WTC11 (cell line): Measurements from ENCODE around the gene GPHA2. TPM values are rescaled to one million over a fixed set of nuclear protein-coding genes. Genes with fewer than 3 reads are reported as not detected.

Experiments
- ATAC-seq: fragments of 200-7000 bp; cut with Tn5 transposase; 2 replicates; pipeline ENCODE4 v1.10.0; 2021; ENCODE audit warnings: mild to moderate bottlenecking, moderate library complexity
- CTCF ChIA-PET: fragments of 300-600 bp; sonication (Branson Sonifier 250); formaldehyde crosslinking; loops from one replicate; lab custom pipeline; 2021; ENCODE audit warnings: antibody characterized with exemption; lab: Charles Lee
- POLR2A ChIA-PET: fragments of 350-600 bp; sonication (Branson Sonifier 250); formaldehyde crosslinking; loops from one replicate; lab custom pipeline; 2021; ENCODE audit warnings: antibody characterized with exemption; lab: Charles Lee
- DNase-seq: peaks from one replicate; pipeline ENCODE4 v3.0.0; 2021; ENCODE audit warnings: low spot score
- H3K27ac Mint-ChIP-seq: 2 replicates; pipeline ENCODE4 v1.8.0; 2021; ENCODE audit warnings: mixed read lengths
- H3K27me3 Mint-ChIP-seq: 2 replicates; pipeline ENCODE4 v1.8.0; 2021; ENCODE audit warnings: low read depth, mild to moderate bottlenecking, moderate library complexity, mixed read lengths
- H3K36me3 Mint-ChIP-seq: 2 replicates; pipeline ENCODE4 v1.8.0; 2021; ENCODE audit warnings: mixed read lengths
- H3K4me1 Mint-ChIP-seq: 2 replicates; pipeline ENCODE4 v1.8.0; 2022; ENCODE audit warnings: mixed read lengths
- H3K4me3 Mint-ChIP-seq: 2 replicates; pipeline ENCODE4 v1.8.0; 2021; ENCODE audit warnings: mild to moderate bottlenecking, moderate library complexity, mixed read lengths
- H3K9me3 Mint-ChIP-seq: 2 replicates; pipeline ENCODE4 v1.8.0; 2021; ENCODE audit warnings: mixed read lengths
- CREM ChIP-seq: sonication (generic); formaldehyde crosslinking; IDR thresholded peaks from 2 replicates; pipeline ENCODE4 v1.8.1; 2022; ENCODE audit warnings: mild to moderate bottlenecking, missing genetic modification reagents, moderate library complexity
- E2F5 ChIP-seq: sonication (generic); formaldehyde crosslinking; IDR thresholded peaks from 2 replicates; pipeline ENCODE4 v1.8.1; 2022; ENCODE audit warnings: mild to moderate bottlenecking, moderate library complexity, missing genetic modification reagents
- ELF4 ChIP-seq: sonication (generic); formaldehyde crosslinking; IDR thresholded peaks from 2 replicates; pipeline ENCODE4 v1.8.1; 2022; ENCODE audit warnings: low read depth, mild to moderate bottlenecking, moderate library complexity, missing genetic modification reagents
- EMX1 ChIP-seq: fragments of 250-450 bp; sonication (Bioruptor Pico); IDR thresholded peaks from 2 replicates; pipeline ENCODE4 v1.8.0; 2021; ENCODE audit warnings: mild to moderate bottlenecking
- ESRRA ChIP-seq: sonication (generic); formaldehyde crosslinking; IDR thresholded peaks from 2 replicates; pipeline ENCODE4 v1.8.1; 2022; ENCODE audit warnings: mild to moderate bottlenecking, missing genetic modification reagents, borderline replicate concordance
- ETV6 ChIP-seq: sonication (generic); formaldehyde crosslinking; IDR thresholded peaks from 2 replicates; pipeline ENCODE4 v1.8.1; 2022; ENCODE audit warnings: mild to moderate bottlenecking, missing genetic modification reagents
- FOXJ3 ChIP-seq: sonication (generic); formaldehyde crosslinking; IDR thresholded peaks from 2 replicates; pipeline ENCODE4 v1.9.0; 2021; ENCODE audit warnings: missing genetic modification reagents, mild to moderate bottlenecking, borderline replicate concordance
- HMGA2 ChIP-seq: fragments of 250-450 bp; sonication (Bioruptor Pico); IDR thresholded peaks from 2 replicates; pipeline ENCODE4 v1.4.0; 2021; ENCODE audit warnings: mild to moderate bottlenecking, moderate library complexity
- IRF1 ChIP-seq: sonication (generic); formaldehyde crosslinking; IDR thresholded peaks from 2 replicates; pipeline ENCODE4 v1.8.0; 2023; ENCODE audit warnings: missing genetic modification reagents
- IRF2 ChIP-seq: sonication (generic); formaldehyde crosslinking; IDR thresholded peaks from 2 replicates; pipeline ENCODE4 v1.8.0; 2022; ENCODE audit warnings: low read depth, missing genetic modification reagents, borderline replicate concordance
- KAT7 ChIP-seq: sonication (generic); formaldehyde crosslinking; IDR thresholded peaks from 2 replicates; pipeline ENCODE4 v1.8.1; 2023; ENCODE audit warnings: missing genetic modification reagents, mild to moderate bottlenecking, borderline replicate concordance
- NFE2L1 ChIP-seq: sonication (generic); formaldehyde crosslinking; IDR thresholded peaks from 2 replicates; pipeline ENCODE4 v1.8.1; 2023; ENCODE audit warnings: missing genetic modification reagents
- OVOL2 ChIP-seq: fragments of 250-450 bp; sonication (Bioruptor Pico); IDR thresholded peaks from 2 replicates; pipeline ENCODE4 v1.9.0; 2021; ENCODE audit warnings: mild to moderate bottlenecking, borderline replicate concordance
- PRRX2 ChIP-seq: fragments of 250-450 bp; sonication (Bioruptor Pico); IDR thresholded peaks from 2 replicates; pipeline ENCODE4 v1.8.0; 2021; ENCODE audit warnings: mild to moderate bottlenecking
- SMAD3 ChIP-seq: sonication (generic); formaldehyde crosslinking; IDR thresholded peaks from 2 replicates; pipeline ENCODE4 v1.8.0; 2022; ENCODE audit warnings: missing genetic modification reagents, mild to moderate bottlenecking, borderline replicate concordance
- SMAD4 ChIP-seq: sonication (generic); formaldehyde crosslinking; IDR thresholded peaks from 2 replicates; pipeline ENCODE4 v1.8.0; 2022; ENCODE audit warnings: mild to moderate bottlenecking, missing genetic modification reagents
- SP1 ChIP-seq: sonication (generic); formaldehyde crosslinking; conservative IDR thresholded peaks from 2 replicates; pipeline ENCODE4 v1.8.1; 2022; ENCODE audit warnings: missing genetic modification reagents
- ZBTB21 ChIP-seq: sonication (generic); formaldehyde crosslinking; IDR thresholded peaks from 2 replicates; pipeline ENCODE4 v1.8.1; 2023; ENCODE audit warnings: mild to moderate bottlenecking, missing genetic modification reagents, borderline replicate concordance
- ZNF219 ChIP-seq: sonication (generic); formaldehyde crosslinking; IDR thresholded peaks from 2 replicates; pipeline ENCODE4 v1.8.0; 2023; ENCODE audit warnings: missing genetic modification reagents, mild to moderate bottlenecking, borderline replicate concordance
- ZNF317 ChIP-seq: sonication (generic); formaldehyde crosslinking; IDR thresholded peaks from 2 replicates; pipeline ENCODE4 v1.8.1; 2023; ENCODE audit warnings: low read depth, mild to moderate bottlenecking, moderate library complexity, missing genetic modification reagents, borderline replicate concordance
- ZNF396 ChIP-seq: fragments of 250-450 bp; sonication (Bioruptor Pico); IDR thresholded peaks from 2 replicates; pipeline ENCODE4 v1.8.0; 2021; ENCODE audit warnings: mild to moderate bottlenecking, moderate library complexity, borderline replicate concordance
- ZNF416 ChIP-seq: fragments of 250-450 bp; sonication (Bioruptor Pico); IDR thresholded peaks from 2 replicates; pipeline ENCODE4 v1.9.0; 2021; ENCODE audit warnings: mild to moderate bottlenecking, inconsistent platforms
- ZNF671 ChIP-seq: fragments of 250-450 bp; sonication (Bioruptor Pico); IDR thresholded peaks from 2 replicates; pipeline ENCODE4 v1.8.0; 2021; ENCODE audit warnings: mild to moderate bottlenecking
- ZSCAN18 ChIP-seq: fragments of 250-450 bp; sonication (Bioruptor Pico); IDR thresholded peaks from 2 replicates; pipeline ENCODE4 v2.1.2; 2022; ENCODE audit warnings: mild to moderate bottlenecking, moderate library complexity
- total RNA-seq: library from RNA; stranded (reverse); gene quantifications from 3 replicates; pipeline ENCODE4 v1.2.3, GENCODE V29; 2021
- TF ChIP-seq, protein P1 (sequence below): fragments of 250-450 bp; sonication (Bioruptor Pico); conservative IDR thresholded peaks from 2 replicates; pipeline ENCODE4 v1.9.0; 2021; ENCODE audit warnings: mild to moderate bottlenecking
- TF ChIP-seq, protein P2 (sequence below): sonication (generic); formaldehyde crosslinking; IDR thresholded peaks from 2 replicates; pipeline ENCODE4 v1.8.1; 2022; ENCODE audit warnings: missing genetic modification reagents, borderline replicate concordance

GPHA2 gene
- total RNA-seq, 1 experiment from 2014 or later = 1.6 TPM

GRCh38 chr11:64933213-64933934 lies 2.3 kb downstream of the GPHA2 start:
- no peak overlapping the region for H3K4me3 Mint-ChIP-seq
- ChIA-PET POLR2A (interaction anchor here (0.6 to 1.1 kb wide), 2 partner anchors 9 to 33 kb away, joined by 3 to 5 read pairs; partner anchors contain the start of gene PPP2R5B), CTCF (interaction anchor here (0.6 to 4.3 kb wide), 10 partner anchors 9 to 146 kb away, joined by 3 to 30 read pairs (median 4); partner anchors contain the start of genes BATF2 and PPP2R5B)
- H3K9me3 Mint-ChIP-seq = no peaks in the 10 kb centered on the region
- ATAC-seq (no peak), DNase-seq (no peak)
- peaks cover 3% of the 10 kb centered on the region for H3K36me3 Mint-ChIP-seq
- H3K27ac Mint-ChIP-seq = no peak overlapping the region
- no peaks in the 10 kb centered on the region for H3K27me3 Mint-ChIP-seq
- peaks cover 24% of the 10 kb centered on the region for H3K4me1 Mint-ChIP-seq
- TF ChIP-seq ZNF219 (CRISPR knock-in tag) (no peak), ZNF317 (CRISPR knock-in tag) (no peak), SMAD4 (no peak), ZBTB21 (CRISPR knock-in tag) (no peak), SMAD3 (CRISPR knock-in tag) (no peak), ZSCAN18 (CRISPR knock-in tag) (no peak), OVOL2 (CRISPR knock-in tag) (no peak), FOXJ3 (CRISPR knock-in tag) (no peak), NFE2L1 (CRISPR knock-in tag) (no peak), ZNF671 (no peak), ZNF396 (no peak), HMGA2 (CRISPR knock-in tag) (no peak)
- TF ChIP-seq, all 79 proteins: peak for 0

- ATAC-seq = no peak
- Mint-ChIP-seq H3K4me3 (no peak overlapping the region), H3K36me3 (peaks cover 3% of the 10 kb centered on the region), H3K9me3 (no peaks in the 10 kb centered on the region), H3K27ac (no peak overlapping the region), H3K4me1 (peaks cover 24% of the 10 kb centered on the region), H3K27me3 (no peaks in the 10 kb centered on the region)
- DNase-seq = no peak
- ChIA-PET POLR2A (no interaction called here), CTCF (interaction anchor here (1.3 to 3.7 kb wide), 2 partner anchors 65 to 144 kb away, joined by 3 to 28 read pairs; partner anchors contain the start of gene BATF2)
- TF ChIP-seq SP1 (CRISPR knock-in tag) = no peak
Observed at GRCh38 chr11:64932324-64932723, 3.4 kb downstream of the GPHA2 start.

DNA sequence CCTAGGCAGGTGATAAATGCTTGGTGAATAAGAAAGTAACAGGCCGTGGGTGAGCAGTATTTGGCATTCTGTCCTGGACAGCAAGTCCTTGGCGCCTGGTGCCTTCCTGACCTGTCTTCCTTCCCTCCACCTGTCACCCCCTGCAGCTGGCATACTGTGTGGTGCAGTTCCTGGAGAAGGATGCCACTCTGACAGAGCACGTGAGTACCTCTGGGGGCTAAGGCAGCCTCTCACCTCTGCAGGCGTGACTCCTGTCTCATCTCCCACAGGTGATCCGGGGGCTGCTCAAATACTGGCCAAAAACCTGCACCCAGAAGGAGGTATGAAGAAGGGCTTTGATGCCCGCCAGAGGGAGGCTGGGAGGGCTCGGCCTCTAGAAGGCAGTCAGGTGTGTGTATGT lies 4.4 kb downstream of the GPHA2 start:
- Mint-ChIP-seq H3K4me3 (no peak overlapping the region), H3K36me3 (peaks cover 3% of the 10 kb centered on the region), H3K9me3 (no peaks in the 10 kb centered on the region), H3K4me1 (peaks cover 19% of the 10 kb centered on the region), H3K27me3 (no peaks in the 10 kb centered on the region), H3K27ac (no peak overlapping the region)
- ChIA-PET POLR2A (no interaction called here), CTCF (interaction anchor here (0.7 kb wide), 1 partner anchor 85 kb away, joined by 3 read pairs; no protein-coding TSS in a partner anchor)
- ATAC-seq = no peak
- no peak for DNase-seq
- no peak for TF ChIP-seq ESRRA (CRISPR knock-in tag)
- no peak for TF ChIP-seq ETV6
- no peak for TF ChIP-seq E2F5
- no peak for TF ChIP-seq IRF2
- TF ChIP-seq, protein P1, sequence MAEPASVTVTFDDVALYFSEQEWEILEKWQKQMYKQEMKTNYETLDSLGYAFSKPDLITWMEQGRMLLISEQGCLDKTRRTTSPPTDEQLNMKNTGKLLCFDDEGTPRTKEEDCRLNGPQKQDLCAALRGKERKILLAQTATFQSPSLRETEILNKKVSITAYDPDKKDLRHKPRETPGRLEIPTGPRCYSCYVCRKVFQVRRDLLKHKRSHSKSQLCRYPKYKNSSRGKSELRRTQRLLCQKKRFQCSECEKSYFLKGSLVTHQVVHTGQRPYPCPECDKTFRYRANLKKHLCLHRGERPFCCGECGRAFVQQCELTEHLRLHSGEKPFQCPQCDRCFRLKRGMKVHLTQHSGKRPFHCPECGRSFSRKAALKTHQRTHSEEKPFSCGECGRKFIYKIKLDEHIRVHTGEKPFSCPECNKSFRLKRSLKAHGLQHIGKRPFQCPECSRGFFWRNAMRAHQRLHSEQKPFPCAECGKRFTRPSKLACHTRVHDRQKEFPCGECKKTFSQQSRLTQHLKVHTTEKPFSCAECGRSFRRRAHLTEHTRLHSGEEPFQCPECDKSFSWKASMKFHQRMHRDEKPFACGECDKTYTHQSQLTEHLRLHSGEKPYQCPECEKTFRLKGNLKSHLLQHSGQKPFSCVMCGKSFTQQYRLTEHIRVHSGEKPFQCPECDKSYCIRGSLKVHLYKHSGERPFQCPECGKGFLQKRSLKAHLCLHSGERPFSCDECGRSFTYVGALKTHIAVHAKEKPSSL = no peak
- TF ChIP-seq EMX1 (CRISPR knock-in tag) = no peak
- TF ChIP-seq ELF4 (CRISPR knock-in tag) = no peak
- TF ChIP-seq IRF1 (CRISPR knock-in tag) = no peak
- TF ChIP-seq SP1 (CRISPR knock-in tag) = no peak
- TF ChIP-seq CREM = no peak
- TF ChIP-seq, protein P2, sequence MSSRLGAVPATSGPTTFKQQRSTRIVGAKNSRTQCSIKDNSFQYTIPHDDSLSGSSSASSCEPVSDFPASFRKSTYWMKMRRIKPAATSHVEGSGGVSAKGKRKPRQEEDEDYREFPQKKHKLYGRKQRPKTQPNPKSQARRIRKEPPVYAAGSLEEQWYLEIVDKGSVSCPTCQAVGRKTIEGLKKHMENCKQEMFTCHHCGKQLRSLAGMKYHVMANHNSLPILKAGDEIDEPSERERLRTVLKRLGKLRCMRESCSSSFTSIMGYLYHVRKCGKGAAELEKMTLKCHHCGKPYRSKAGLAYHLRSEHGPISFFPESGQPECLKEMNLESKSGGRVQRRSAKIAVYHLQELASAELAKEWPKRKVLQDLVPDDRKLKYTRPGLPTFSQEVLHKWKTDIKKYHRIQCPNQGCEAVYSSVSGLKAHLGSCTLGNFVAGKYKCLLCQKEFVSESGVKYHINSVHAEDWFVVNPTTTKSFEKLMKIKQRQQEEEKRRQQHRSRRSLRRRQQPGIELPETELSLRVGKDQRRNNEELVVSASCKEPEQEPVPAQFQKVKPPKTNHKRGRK (CRISPR knock-in tag) = no peak
- no peak for TF ChIP-seq PRRX2 (CRISPR knock-in tag)
- TF ChIP-seq KAT7 (CRISPR knock-in tag) = no peak
- no peak for TF ChIP-seq ZNF416 (CRISPR knock-in tag)
